D721Med (cell line): Measurements from ENCODE around the gene RACGAP1.

Source experiments
- DNase-seq: peaks from one replicate; pipeline ENCODE4 v3.0.0; 2011; ENCODE audit warnings: low spot score; ENCODE audit not compliant: insufficient read length
- FAIRE-seq: peaks from 2 replicates; lab custom pipeline; 2011; peaks lifted over from hg19 to GRCh38; lab: Jason Lieb, UNC
- TF ChIP-seq, protein P1 (sequence below): IDR thresholded peaks from 2 replicates; pipeline ENCODE4 v1.5.1; 2012; ENCODE audit warnings: mild to moderate bottlenecking, control low read depth; ENCODE audit not compliant: insufficient read depth; ENCODE audit errors: missing control alignments

RACGAP1 gene

GRCh38 chr12:49954863-49955830 lies 70.1 kb downstream of the RACGAP1 start:
- TF ChIP-seq, protein P1, sequence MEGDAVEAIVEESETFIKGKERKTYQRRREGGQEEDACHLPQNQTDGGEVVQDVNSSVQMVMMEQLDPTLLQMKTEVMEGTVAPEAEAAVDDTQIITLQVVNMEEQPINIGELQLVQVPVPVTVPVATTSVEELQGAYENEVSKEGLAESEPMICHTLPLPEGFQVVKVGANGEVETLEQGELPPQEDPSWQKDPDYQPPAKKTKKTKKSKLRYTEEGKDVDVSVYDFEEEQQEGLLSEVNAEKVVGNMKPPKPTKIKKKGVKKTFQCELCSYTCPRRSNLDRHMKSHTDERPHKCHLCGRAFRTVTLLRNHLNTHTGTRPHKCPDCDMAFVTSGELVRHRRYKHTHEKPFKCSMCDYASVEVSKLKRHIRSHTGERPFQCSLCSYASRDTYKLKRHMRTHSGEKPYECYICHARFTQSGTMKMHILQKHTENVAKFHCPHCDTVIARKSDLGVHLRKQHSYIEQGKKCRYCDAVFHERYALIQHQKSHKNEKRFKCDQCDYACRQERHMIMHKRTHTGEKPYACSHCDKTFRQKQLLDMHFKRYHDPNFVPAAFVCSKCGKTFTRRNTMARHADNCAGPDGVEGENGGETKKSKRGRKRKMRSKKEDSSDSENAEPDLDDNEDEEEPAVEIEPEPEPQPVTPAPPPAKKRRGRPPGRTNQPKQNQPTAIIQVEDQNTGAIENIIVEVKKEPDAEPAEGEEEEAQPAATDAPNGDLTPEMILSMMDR, result no peak
- no peak for DNase-seq
- no peak for FAIRE-seq

- FAIRE-seq (no peak), DNase-seq (no peak)
- TF ChIP-seq, protein P1, result no peak
These were observed 71.1 kb downstream of the RACGAP1 start for GRCh38 chr12:49953961-49954846.

DNA sequence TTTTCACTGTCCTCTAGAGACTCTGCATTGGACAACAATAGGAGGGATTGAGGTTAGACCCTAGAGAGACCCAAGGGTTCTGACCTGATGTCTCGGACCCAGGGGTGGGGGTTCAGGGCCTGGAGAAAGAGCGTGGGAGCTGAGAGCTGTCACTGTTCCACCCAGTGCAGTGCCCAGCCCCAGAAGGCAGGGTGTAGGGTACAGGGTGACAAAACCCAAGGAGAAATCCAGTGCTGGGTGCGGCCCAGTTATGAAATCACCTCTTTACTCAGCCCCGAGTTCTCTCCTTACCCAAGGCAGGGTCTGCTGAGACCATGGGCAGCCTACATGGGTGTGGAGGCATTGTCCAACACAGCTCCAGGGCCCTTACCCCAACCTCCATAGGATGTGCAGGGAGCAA lies 72.1 kb downstream of the RACGAP1 start:
- DNase-seq (no peak), FAIRE-seq (no peak)
- TF ChIP-seq, protein P1, result no peak

DNA sequence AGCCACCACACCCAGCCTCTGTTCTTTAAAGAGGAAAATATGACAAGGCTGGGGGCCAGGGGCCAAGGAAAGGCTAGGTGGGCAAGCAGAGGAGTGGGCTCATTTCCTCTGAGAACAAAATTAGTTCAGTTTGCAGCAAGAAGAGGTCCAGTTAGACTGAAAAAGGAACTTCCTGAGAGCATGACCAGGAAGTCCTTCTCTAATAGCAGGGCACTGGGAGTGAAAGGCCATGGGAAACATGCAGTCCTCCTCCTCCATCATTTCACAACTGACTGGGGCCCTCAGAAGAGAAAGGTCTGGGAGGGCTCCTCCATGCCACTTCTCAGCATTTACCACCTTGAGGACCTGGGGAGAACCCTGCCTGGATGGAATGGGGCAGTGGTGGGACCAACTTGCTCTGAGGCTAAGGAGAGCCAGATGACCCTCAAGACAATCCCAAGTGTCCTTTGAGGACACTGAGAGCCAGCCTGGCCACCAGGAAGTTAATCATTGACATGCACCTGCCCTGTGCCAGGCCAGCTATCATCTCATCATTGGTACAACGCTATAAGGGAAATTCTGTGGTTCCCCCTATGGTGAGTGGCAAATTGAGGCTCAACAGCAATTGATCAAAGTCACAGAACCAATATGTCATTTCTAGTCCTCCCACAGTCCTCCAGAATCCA lies 72.8 kb downstream of the RACGAP1 start:
- FAIRE-seq (no peak), DNase-seq (no peak)
- TF ChIP-seq, protein P1, result no peak

DNA sequence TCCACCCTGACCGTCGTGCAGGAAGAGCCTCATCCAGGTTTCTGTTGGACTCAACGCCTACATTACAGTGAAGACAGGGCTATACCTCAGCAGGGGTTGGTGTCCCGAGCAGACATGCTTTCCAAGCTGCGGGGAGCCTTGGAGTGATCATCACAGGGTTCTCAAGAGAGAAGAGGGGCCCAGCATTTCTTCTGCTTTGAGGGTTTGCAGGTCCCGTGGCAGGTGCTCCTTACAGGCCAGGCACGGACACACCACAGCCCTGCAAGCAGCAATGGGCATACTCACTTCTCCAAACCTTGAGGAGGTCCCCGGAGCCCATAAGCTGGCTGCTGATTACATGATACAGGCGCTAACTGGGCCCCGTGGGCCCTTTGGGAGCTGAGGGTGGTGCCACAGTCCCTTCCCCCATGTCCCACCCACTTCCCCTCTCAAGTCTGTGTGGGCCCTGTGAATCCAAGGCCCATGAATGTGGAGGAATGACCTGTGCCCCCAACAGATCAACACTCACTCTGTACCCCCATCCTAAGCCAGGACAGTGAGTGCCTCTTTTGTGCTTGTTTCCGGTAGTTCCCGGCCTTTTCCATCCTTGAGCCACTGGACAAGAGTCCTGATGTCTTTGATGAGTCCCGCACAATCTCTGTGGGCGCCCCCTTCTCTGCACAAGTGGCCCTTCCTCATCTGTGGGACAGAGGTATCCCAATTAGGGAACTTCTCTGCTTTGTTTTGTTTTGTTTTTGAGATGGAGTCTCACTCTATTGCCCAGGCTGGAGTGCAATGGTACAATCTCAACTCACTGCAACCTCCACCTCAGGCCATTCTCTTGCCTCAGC lies 73.7 kb downstream of the RACGAP1 start:
- TF ChIP-seq, protein P1, result no peak
- DNase-seq (no peak), FAIRE-seq (no peak)
